Measurements from ENCODE around the gene ANO7. TPM values are rescaled to one million over a fixed set of nuclear protein-coding genes. Genes with fewer than 3 reads are reported as not detected.

The ANO7 gene
- total and polyA plus RNA-seq, 2 of the 8 experiments (the other 6 are each of a cell fraction or from before 2014, with no cell fraction given), result 3.2 to 6.9 TPM

- TF ChIP-seq, protein P1, sequence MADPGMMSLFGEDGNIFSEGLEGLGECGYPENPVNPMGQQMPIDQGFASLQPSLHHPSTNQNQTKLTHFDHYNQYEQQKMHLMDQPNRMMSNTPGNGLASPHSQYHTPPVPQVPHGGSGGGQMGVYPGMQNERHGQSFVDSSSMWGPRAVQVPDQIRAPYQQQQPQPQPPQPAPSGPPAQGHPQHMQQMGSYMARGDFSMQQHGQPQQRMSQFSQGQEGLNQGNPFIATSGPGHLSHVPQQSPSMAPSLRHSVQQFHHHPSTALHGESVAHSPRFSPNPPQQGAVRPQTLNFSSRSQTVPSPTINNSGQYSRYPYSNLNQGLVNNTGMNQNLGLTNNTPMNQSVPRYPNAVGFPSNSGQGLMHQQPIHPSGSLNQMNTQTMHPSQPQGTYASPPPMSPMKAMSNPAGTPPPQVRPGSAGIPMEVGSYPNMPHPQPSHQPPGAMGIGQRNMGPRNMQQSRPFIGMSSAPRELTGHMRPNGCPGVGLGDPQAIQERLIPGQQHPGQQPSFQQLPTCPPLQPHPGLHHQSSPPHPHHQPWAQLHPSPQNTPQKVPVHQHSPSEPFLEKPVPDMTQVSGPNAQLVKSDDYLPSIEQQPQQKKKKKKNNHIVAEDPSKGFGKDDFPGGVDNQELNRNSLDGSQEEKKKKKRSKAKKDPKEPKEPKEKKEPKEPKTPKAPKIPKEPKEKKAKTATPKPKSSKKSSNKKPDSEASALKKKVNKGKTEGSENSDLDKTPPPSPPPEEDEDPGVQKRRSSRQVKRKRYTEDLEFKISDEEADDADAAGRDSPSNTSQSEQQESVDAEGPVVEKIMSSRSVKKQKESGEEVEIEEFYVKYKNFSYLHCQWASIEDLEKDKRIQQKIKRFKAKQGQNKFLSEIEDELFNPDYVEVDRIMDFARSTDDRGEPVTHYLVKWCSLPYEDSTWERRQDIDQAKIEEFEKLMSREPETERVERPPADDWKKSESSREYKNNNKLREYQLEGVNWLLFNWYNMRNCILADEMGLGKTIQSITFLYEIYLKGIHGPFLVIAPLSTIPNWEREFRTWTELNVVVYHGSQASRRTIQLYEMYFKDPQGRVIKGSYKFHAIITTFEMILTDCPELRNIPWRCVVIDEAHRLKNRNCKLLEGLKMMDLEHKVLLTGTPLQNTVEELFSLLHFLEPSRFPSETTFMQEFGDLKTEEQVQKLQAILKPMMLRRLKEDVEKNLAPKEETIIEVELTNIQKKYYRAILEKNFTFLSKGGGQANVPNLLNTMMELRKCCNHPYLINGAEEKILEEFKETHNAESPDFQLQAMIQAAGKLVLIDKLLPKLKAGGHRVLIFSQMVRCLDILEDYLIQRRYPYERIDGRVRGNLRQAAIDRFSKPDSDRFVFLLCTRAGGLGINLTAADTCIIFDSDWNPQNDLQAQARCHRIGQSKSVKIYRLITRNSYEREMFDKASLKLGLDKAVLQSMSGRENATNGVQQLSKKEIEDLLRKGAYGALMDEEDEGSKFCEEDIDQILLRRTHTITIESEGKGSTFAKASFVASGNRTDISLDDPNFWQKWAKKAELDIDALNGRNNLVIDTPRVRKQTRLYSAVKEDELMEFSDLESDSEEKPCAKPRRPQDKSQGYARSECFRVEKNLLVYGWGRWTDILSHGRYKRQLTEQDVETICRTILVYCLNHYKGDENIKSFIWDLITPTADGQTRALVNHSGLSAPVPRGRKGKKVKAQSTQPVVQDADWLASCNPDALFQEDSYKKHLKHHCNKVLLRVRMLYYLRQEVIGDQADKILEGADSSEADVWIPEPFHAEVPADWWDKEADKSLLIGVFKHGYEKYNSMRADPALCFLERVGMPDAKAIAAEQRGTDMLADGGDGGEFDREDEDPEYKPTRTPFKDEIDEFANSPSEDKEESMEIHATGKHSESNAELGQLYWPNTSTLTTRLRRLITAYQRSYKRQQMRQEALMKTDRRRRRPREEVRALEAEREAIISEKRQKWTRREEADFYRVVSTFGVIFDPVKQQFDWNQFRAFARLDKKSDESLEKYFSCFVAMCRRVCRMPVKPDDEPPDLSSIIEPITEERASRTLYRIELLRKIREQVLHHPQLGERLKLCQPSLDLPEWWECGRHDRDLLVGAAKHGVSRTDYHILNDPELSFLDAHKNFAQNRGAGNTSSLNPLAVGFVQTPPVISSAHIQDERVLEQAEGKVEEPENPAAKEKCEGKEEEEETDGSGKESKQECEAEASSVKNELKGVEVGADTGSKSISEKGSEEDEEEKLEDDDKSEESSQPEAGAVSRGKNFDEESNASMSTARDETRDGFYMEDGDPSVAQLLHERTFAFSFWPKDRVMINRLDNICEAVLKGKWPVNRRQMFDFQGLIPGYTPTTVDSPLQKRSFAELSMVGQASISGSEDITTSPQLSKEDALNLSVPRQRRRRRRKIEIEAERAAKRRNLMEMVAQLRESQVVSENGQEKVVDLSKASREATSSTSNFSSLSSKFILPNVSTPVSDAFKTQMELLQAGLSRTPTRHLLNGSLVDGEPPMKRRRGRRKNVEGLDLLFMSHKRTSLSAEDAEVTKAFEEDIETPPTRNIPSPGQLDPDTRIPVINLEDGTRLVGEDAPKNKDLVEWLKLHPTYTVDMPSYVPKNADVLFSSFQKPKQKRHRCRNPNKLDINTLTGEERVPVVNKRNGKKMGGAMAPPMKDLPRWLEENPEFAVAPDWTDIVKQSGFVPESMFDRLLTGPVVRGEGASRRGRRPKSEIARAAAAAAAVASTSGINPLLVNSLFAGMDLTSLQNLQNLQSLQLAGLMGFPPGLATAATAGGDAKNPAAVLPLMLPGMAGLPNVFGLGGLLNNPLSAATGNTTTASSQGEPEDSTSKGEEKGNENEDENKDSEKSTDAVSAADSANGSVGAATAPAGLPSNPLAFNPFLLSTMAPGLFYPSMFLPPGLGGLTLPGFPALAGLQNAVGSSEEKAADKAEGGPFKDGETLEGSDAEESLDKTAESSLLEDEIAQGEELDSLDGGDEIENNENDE (IDR thresholded peaks at IDR 0.05; ENCODE audit: insufficient replicate concordance, low read length), result no peak
- no peak for TF ChIP-seq ASH2L (IDR thresholded peaks at IDR 0.05; ENCODE audit: low read length)
These were observed 53.2 kb downstream of the ANO7 start (continued) for GRCh38 chr2:241241669-241242068.
